ENCODE data around the gene DPYSL3. TPM values are rescaled to one million over a fixed set of nuclear protein-coding genes. Genes with fewer than 3 reads are reported as not detected.

The DPYSL3 gene
- total RNA-seq, 1 donor: 157 TPM

GRCh38 chr5:147481874-147482705 is 27.8 kb downstream of the DPYSL3 start:
- H3K4me3 ChIP-seq (ENCODE audit: low read depth, low read length): no peak overlapping the region
- DNase-seq (ENCODE audit: low read depth): peak; percentile 88
- no peak for TF ChIP-seq CTCF (IDR thresholded peaks at IDR 0.05; ENCODE audit: insufficient read depth, low read length)

- no peak overlapping the region for H3K4me3 ChIP-seq (ENCODE audit: low read depth, low read length)
- no peak for TF ChIP-seq CTCF (IDR thresholded peaks at IDR 0.05; ENCODE audit: insufficient read depth, low read length)
- peak; percentile 95 for DNase-seq (ENCODE audit: low read depth)
These were observed 28.5 kb downstream of the DPYSL3 start for GRCh38 chr5:147481376-147481775.

- no peak for TF ChIP-seq CTCF (IDR thresholded peaks at IDR 0.05; ENCODE audit: insufficient read depth, low read length)
- no peak overlapping the region for H3K4me3 ChIP-seq (ENCODE audit: low read depth, low read length)
These were observed 29.9 kb downstream of the DPYSL3 start for GRCh38 chr5:147479949-147480348.

GRCh38 chr5:147479444-147479843 is 30.4 kb downstream of the DPYSL3 start:
- no peak overlapping the region for H3K4me3 ChIP-seq (ENCODE audit: low read depth, low read length)
- no peak for TF ChIP-seq CTCF (IDR thresholded peaks at IDR 0.05; ENCODE audit: insufficient read depth, low read length)
- no peak for DNase-seq (ENCODE audit: low read depth)

More at GRCh38 chr5:147479949-147480348, 29.9 kb downstream of the DPYSL3 start:
- peak; percentile 69 for DNase-seq (ENCODE audit: low read depth)

- no peak for TF ChIP-seq CTCF (IDR thresholded peaks at IDR 0.05; ENCODE audit: insufficient read depth, low read length)
- no peak overlapping the region for H3K4me3 ChIP-seq (ENCODE audit: low read depth, low read length)
- no peak for DNase-seq (ENCODE audit: low read depth)
These were observed 35.7 kb downstream of the DPYSL3 start for GRCh38 chr5:147474140-147474539.

GRCh38 chr5:147472664-147473475 is 37.0 kb downstream of the DPYSL3 start:
- no peak for TF ChIP-seq CTCF (IDR thresholded peaks at IDR 0.05; ENCODE audit: insufficient read depth, low read length)
- DNase-seq (ENCODE audit: low read depth): no peak
- H3K4me3 ChIP-seq (ENCODE audit: low read depth, low read length): no peak overlapping the region

Measured in fibroblast of the aortic adventitia (primary cell).